Measurements from ENCODE around the gene PGLYRP1. TPM values are rescaled to one million over a fixed set of nuclear protein-coding genes. Genes with fewer than 3 reads are reported as not detected.
A peak's percentile ranks its signal among the peaks of the same experiment; 100 is the strongest.

Gene PGLYRP1
- total RNA-seq, 1 donor from 2014 or later = not detected

DNA sequence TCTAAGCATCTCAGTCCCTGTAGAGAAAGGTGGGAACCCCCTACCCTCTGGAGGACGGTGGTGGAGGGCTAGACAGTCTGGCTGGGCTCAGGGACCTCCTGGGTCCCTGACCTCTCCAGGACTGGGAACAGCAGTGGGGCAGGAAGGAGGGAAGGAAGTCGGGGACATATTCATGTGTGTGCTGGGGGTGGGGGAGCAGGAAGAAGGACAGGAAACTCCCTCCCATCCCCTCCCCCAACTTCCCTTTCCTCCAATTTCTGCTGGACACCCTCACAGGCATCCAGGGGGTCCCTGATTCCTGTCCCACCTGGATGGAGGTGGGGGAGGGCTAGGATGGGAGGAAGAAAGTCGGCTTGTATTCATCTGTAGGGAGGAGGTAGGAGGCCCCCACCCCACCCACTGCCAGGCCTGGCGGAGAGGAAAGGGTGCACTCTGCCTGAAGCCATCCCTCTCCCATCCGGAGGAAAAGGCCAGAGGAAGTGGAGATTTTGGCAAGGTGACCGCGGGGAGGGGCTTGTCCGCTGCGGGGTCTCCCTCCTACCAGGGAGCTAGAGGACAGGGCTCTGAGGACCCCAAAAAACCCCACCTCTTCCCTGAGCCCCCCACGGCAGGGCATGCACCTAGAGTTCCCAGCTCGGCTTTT is 51.5 kb downstream of the PGLYRP1 start:
- peaks cover 33% of the 10 kb centered on the region for H3K27me3 ChIP-seq
- H3K4me2 ChIP-seq = no peak overlapping the region
- H3K36me3 ChIP-seq = no peaks in the 10 kb centered on the region
- Mint-ChIP-seq H3K9me3 (no peaks in the 10 kb centered on the region), H3K27ac (no peak overlapping the region), H3K4me3 (peak overlapping the region; percentile 93), H3K4me1 (peaks cover 45% of the 10 kb centered on the region), H3K36me3 (peaks cover 14% of the 10 kb centered on the region), H3K27me3 (ENCODE audit: insufficient read depth, low read depth) (peaks cover 3% of the 10 kb centered on the region)
- H3K27ac ChIP-seq = no peak overlapping the region
- H3F3A ChIP-seq (ENCODE audit: low read depth) = peaks cover 24% of the 10 kb centered on the region
- TF ChIP-seq, protein P1, sequence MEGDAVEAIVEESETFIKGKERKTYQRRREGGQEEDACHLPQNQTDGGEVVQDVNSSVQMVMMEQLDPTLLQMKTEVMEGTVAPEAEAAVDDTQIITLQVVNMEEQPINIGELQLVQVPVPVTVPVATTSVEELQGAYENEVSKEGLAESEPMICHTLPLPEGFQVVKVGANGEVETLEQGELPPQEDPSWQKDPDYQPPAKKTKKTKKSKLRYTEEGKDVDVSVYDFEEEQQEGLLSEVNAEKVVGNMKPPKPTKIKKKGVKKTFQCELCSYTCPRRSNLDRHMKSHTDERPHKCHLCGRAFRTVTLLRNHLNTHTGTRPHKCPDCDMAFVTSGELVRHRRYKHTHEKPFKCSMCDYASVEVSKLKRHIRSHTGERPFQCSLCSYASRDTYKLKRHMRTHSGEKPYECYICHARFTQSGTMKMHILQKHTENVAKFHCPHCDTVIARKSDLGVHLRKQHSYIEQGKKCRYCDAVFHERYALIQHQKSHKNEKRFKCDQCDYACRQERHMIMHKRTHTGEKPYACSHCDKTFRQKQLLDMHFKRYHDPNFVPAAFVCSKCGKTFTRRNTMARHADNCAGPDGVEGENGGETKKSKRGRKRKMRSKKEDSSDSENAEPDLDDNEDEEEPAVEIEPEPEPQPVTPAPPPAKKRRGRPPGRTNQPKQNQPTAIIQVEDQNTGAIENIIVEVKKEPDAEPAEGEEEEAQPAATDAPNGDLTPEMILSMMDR (IDR thresholded peaks at IDR 0.05) = no peak
- TF ChIP-seq EZH2 (IDR thresholded peaks at IDR 0.05) (no peak), EZH2phosphoT487 (IDR thresholded peaks at IDR 0.05) (no peak)
- no peaks in the 10 kb centered on the region for H3K79me2 ChIP-seq (ENCODE audit: low read depth)
- H3K9me3 ChIP-seq (ENCODE audit: low read depth) = no peaks in the 10 kb centered on the region
- H3K4me3 ChIP-seq = no peak overlapping the region
- DNase-seq (ENCODE audit: low spot score) = no peak
- no peak overlapping the region for H3K9ac ChIP-seq
- no peak overlapping the region for H2AFZ ChIP-seq (replicated peaks)
- H4K20me1 ChIP-seq (ENCODE audit: low read depth) = peaks cover 16% of the 10 kb centered on the region
- no peaks in the 10 kb centered on the region for H3K4me1 ChIP-seq

DNA sequence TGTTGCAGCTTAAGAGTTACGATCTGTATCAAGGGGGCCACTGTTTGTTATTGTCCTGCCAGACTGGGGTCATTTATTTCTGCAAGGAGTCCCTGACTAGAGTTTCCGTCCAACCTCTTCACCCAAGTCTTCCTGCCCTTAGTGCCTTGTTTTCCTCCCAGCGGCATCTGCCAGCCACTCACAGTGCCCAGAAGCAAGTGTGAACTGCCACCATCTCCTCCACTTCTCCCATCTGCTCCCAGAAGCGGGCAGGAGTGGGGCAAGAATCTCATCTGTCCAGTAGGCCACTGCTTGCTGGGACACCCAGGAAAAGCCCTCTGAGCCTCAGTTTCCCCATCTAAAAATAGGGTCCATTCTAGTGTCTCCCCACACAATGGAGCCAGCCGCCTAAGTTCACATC is 53.2 kb downstream of the PGLYRP1 start:
- DNase-seq (ENCODE audit: low spot score) = no peak
- peaks cover 32% of the 10 kb centered on the region for H3K27me3 ChIP-seq
- Mint-ChIP-seq H3K4me1 (peaks cover 34% of the 10 kb centered on the region), H3K4me3 (no peak overlapping the region), H3K9me3 (no peaks in the 10 kb centered on the region), H3K36me3 (peaks cover 22% of the 10 kb centered on the region), H3K27me3 (ENCODE audit: insufficient read depth, low read depth) (peaks cover 6% of the 10 kb centered on the region), H3K27ac (no peak overlapping the region)
- H3K79me2 ChIP-seq (ENCODE audit: low read depth) = no peaks in the 10 kb centered on the region
- H2AFZ ChIP-seq (replicated peaks) = no peak overlapping the region
- H4K20me1 ChIP-seq (ENCODE audit: low read depth) = peaks cover 28% of the 10 kb centered on the region
- no peak overlapping the region for H3K4me3 ChIP-seq
- no peak overlapping the region for H3K9ac ChIP-seq
- no peak for TF ChIP-seq EZH2phosphoT487 (IDR thresholded peaks at IDR 0.05)
- no peak for TF ChIP-seq EZH2 (IDR thresholded peaks at IDR 0.05)
- TF ChIP-seq, protein P1 (IDR thresholded peaks at IDR 0.05) = no peak
- no peaks in the 10 kb centered on the region for H3K9me3 ChIP-seq (ENCODE audit: low read depth)
- no peaks in the 10 kb centered on the region for H3K4me1 ChIP-seq
- no peak overlapping the region for H3K27ac ChIP-seq
- H3K36me3 ChIP-seq = no peaks in the 10 kb centered on the region
- H3K4me2 ChIP-seq = no peak overlapping the region
- H3F3A ChIP-seq (ENCODE audit: low read depth) = peaks cover 24% of the 10 kb centered on the region

MicroRNAs encoded within 50 kb of the gene (microRNA counts, 767-probe panel; counts per million panel counts)
- microRNA hsa-miR-769-3p (460 counts per million, percentile 90 among the panel's probes with 10 or more counts), microRNA hsa-miR-769-5p (460 counts per million, percentile 90 among the panel's probes with 10 or more counts)

Small RNA genes within 50 kb of the gene (microRNA-seq; reads per million reads assigned to microRNA genes)
- 117 reads per million, percentile 78 among the genes with 10 or more reads in this experiment for gene MIR769

Small RNA genes within 50 kb of the gene (small RNA-seq; reads per million reads assigned to genes)
- gene MIR769 = 29.4 reads per million, percentile 97 among the genes with 10 or more reads in this experiment

Other genes with a start within 250 kb of the PGLYRP1 start
- gene DMPK, start 240.6 kb downstream of the PGLYRP1 start, total RNA-seq (ENCODE audit: low replicate concordance) = 5.5 and 33.2 TPM in 2 replicates
- 22.8 and 50.3 TPM in 2 replicates for gene DMWD, start 230.2 kb downstream of the PGLYRP1 start, total RNA-seq (ENCODE audit: low replicate concordance)
- 0.22 TPM in 1 of 2 replicates, not detected in the other for gene RSPH6A, start 207.7 kb downstream of the PGLYRP1 start, total RNA-seq (ENCODE audit: low replicate concordance)
- gene SYMPK, start 159.9 kb downstream of the PGLYRP1 start, total RNA-seq (ENCODE audit: low replicate concordance) = 38.3 and 65.7 TPM in 2 replicates
- 7.3 and 8.4 TPM in 2 replicates for gene FOXA3, start 158.7 kb downstream of the PGLYRP1 start, total RNA-seq (ENCODE audit: low replicate concordance)
- 9.8 and 34.5 TPM in 2 replicates for gene IRF2BP1, start 136.9 kb downstream of the PGLYRP1 start, total RNA-seq (ENCODE audit: low replicate concordance)
- 0.07 and 1.9 TPM in 2 replicates for gene MYPOP, start 120.4 kb downstream of the PGLYRP1 start, total RNA-seq (ENCODE audit: low replicate concordance)
- gene NANOS2, start 108.3 kb downstream of the PGLYRP1 start, total RNA-seq (ENCODE audit: low replicate concordance) = not detected in 2 replicates
- gene NOVA2, start 49.2 kb downstream of the PGLYRP1 start, total RNA-seq (ENCODE audit: low replicate concordance) = 3.9 and 6.7 TPM in 2 replicates
- 5.7 and 11.6 TPM in 2 replicates for gene CCDC61, start 27.6 kb downstream of the PGLYRP1 start, total RNA-seq (ENCODE audit: low replicate concordance)
- gene IGFL4, start 17.9 kb upstream of the PGLYRP1 start, total RNA-seq (ENCODE audit: low replicate concordance) = 0.15 and 0.21 TPM in 2 replicates
- not detected in 2 replicates for gene IGFL3, start 101.6 kb upstream of the PGLYRP1 start, total RNA-seq (ENCODE audit: low replicate concordance)
- not detected in 2 replicates for gene IGFL2, start 125.2 kb upstream of the PGLYRP1 start, total RNA-seq (ENCODE audit: low replicate concordance)
- not detected in 2 replicates for gene IGFL1, start 206.7 kb upstream of the PGLYRP1 start, total RNA-seq (ENCODE audit: low replicate concordance)

Measured in neural progenitor cell (in vitro differentiated cells).